Sigmoid colon (tissue), 4 donors: Measurements from ENCODE around the gene BBX.

Experiments
- CTCF ChIP-seq, 4 experiments: fragments of 450-650 bp in 3 of 4; fragments of 200-600 bp in 1 of 4; IDR thresholded peaks; one replicate each; pipeline ENCODE4 v1.5.1; 2016 to 2019; ENCODE audit warnings: antibody characterized with exemption in 4 of 4, mild to moderate bottlenecking in 3 of 4, moderate library complexity in 2 of 4
- EP300 ChIP-seq, 4 donors: sonication (generic); formaldehyde crosslinking; IDR thresholded peaks; one replicate each; pipeline ENCODE4 v1.6.1; 2017; ENCODE audit warnings: antibody characterized with exemption in 4 of 4
- POLR2A ChIP-seq, 2 donors: fragments of 450-650 bp; IDR thresholded peaks; one replicate each; pipeline ENCODE4 v1.6.1; 2016; ENCODE audit warnings: antibody characterized with exemption in 2 of 2, mild to moderate bottlenecking in 2 of 2, moderate library complexity in 2 of 2

- TF ChIP-seq CTCF (IDR thresholded peaks at IDR 0.05) = no peak
- no peak for TF ChIP-seq POLR2A (IDR thresholded peaks at IDR 0.05)
- TF ChIP-seq EP300 (IDR thresholded peaks at IDR 0.05) = no peak
These were observed 14.4 kb upstream of the BBX start for GRCh38 chr3:107508331-107508730.
